Daoy (cell line): ENCODE results near the gene DNAJB12. TPM values are rescaled to one million over a fixed set of nuclear protein-coding genes. Genes with fewer than 3 reads are reported as not detected.
"Not testable (repeated sequence)": the region's sequence is repeated elsewhere in the genome, so short reads cannot be mapped to it uniquely, and the experiment has no call there.

ENCODE experiments used
- DNase-seq: peaks from one replicate; pipeline ENCODE4 v3.0.0-alpha.2; 2015; ENCODE audit warnings: low read depth
- total RNA-seq: library from RNA; depleted of rRNA; stranded (reverse); fragments of >200 nt; shearing (Covaris generic); gene quantifications from 2 replicates; pipeline ENCODE4 v1.2.3, GENCODE V29; 2014

DNAJB12 gene
- total RNA-seq, 1 experiment from 2014 or later = 20.2 TPM

- DNase-seq = peak; percentile 62
Measured at GRCh38 chr10:72331575-72332422, 22.9 kb downstream of the DNAJB12 start.

- no peak for DNase-seq
Measured at GRCh38 chr10:72330069-72330426, 24.7 kb downstream of the DNAJB12 start.

- no peak for DNase-seq
Measured at GRCh38 chr10:72329290-72330068, 25.2 kb downstream of the DNAJB12 start.

GRCh38 chr10:72328829-72329204 lies 25.9 kb downstream of the DNAJB12 start:
- DNase-seq = no peak

GRCh38 chr10:72328045-72328828 lies 26.5 kb downstream of the DNAJB12 start:
- DNase-seq = no peak

GRCh38 chr10:72326665-72327603 lies 27.8 kb downstream of the DNAJB12 start:
- not testable (repeated sequence) for DNase-seq

- not testable (repeated sequence) for DNase-seq
Measured at GRCh38 chr10:72325243-72326175, 29.2 kb downstream of the DNAJB12 start.

- DNase-seq = no peak
Measured at GRCh38 chr10:72323771-72324191, 30.9 kb downstream of the DNAJB12 start.

GRCh38 chr10:72323108-72323749 lies 31.5 kb downstream of the DNAJB12 start:
- no peak for DNase-seq

- no peak for DNase-seq
Measured at GRCh38 chr10:72322280-72323058, 32.2 kb downstream of the DNAJB12 start.

GRCh38 chr10:72322030-72322279 lies 32.8 kb downstream of the DNAJB12 start:
- no peak for DNase-seq

- no peak for DNase-seq
Measured at GRCh38 chr10:72321248-72322029, 33.3 kb downstream of the DNAJB12 start.

- peak; percentile 96 for DNase-seq
Measured at GRCh38 chr10:72320676-72321247, 34.0 kb downstream of the DNAJB12 start.

GRCh38 chr10:72319416-72320254 lies 35.1 kb downstream of the DNAJB12 start:
- DNase-seq = peak; percentile 91

GRCh38 chr10:72318418-72319262 lies 36.1 kb downstream of the DNAJB12 start:
- no peak for DNase-seq
